Stimulated activated CD8-positive, alpha-beta memory T cell treated with anti-CD3 and anti-CD28 coated beads, Interleukin-12 subunit alpha, Interleukin-12 subunit beta, amount 100 ng/mL, for 4 hours (primary cell): Measurements from ENCODE around the gene ISG15.
"Not testable (repeated sequence)": the region's sequence is repeated elsewhere in the genome, so short reads cannot be mapped to it uniquely, and the experiment has no call there.

Experiments
- DNase-seq: peaks from one replicate; pipeline ENCODE4 v3.0.0-alpha.2; 2020; ENCODE audit warnings: low read depth

ISG15 gene

GRCh38 chr1:975365-975764, 37.9 kb upstream of the ISG15 start:
- no peak for DNase-seq

GRCh38 chr1:975896-976683, 37.2 kb upstream of the ISG15 start:
- peak; percentile 44 for DNase-seq

- not testable (repeated sequence) for DNase-seq
These were observed 36.5 kb upstream of the ISG15 start for GRCh38 chr1:976791-977190.

DNA sequence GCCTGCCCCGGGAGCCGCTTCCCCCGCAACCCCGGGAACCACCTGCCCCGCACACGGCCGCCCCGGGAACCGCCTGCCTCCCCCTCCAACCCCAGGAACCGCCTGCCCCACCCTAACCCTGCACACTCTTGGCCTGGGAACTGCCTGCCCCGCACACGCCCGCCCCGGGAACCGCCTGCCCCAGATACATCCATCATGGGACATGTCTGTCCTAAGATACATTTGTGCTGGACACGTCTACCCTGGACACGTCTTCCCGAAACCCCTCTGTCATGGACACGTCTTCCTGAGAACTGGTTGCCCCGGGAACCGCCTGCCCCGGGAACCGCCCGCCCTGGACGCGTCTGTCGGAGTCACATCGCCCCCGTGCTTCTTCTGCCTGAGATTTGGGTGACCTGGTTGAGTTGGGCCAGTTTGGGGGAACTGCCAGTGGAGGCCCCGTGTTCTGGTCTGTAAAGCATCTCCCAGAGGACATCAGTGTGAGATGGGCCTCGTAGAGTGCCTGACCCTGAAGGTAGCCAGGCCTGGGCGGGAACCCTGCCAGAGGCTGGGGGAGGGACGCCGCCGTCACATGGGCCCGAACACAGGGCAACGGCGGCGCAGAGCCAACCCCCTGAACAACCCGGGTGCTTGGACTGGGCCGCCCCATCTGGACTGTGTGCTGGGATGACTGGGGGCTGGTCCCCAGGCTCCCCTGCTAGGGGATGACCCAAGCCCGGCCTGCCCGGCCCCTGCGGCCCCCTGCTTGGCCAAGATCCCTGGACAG, 35.0 kb upstream of the ISG15 start:
- DNase-seq = no peak

DNA sequence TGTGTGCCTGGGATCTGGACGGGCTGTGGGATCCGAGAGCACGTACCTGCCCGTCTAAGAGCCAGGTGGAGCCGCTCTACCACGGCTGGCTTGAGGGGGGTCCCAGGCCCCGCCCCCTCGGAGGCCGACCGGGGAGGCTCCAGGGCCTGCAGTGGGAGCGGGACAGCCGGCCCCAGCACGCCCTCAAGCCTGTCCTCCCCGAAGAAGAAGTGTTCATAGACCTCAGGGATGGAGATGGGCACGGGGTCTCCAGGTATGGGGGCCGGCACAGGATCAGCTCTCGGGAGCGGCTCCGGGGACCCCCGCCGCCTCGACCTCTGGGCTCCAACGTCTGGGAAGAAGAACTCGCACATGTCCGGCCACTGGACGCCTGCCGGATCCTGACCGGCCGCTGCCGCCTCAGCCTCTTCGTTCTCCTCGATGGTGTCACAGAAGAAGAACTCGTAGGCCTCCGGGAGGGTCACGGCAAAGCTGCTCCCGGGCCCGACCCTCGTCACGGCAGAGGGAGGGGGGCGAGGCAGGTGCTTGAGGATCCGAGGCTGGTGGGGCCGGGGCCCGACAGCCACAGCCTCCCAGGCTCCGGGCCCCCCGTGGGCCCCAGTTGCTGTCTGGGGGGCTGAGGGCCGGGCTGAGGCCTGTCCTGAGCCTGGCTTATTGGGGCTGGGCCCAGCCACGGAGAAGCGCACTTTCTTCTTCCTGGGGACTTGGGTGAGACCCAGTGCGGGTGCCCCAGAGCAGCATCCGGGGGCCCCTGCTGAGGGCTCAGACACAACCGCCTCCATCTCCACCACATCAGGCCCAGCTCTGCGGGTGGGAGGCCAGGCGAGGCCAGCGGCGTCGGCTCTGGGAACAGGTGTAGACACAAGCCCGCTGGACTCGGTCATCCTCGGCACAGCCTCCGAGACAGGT, 34.2 kb upstream of the ISG15 start:
- DNase-seq = no peak

DNA sequence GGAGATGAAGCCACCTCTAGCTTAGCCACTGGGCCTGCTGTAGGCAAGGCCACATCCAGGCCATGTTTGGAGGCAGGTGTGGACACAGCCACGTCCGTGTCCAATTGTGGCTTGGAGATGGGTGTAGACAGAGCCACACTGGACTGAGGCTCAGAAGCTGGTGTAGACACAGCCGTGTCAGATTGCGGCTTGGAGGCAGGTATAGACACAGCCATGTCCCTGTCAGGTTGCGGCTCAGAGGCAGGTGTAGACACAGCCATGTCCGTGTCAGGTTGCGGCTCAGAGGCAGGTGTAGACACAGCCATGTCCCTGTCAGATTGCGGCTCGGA, 33.6 kb upstream of the ISG15 start:
- no peak for DNase-seq

- DNase-seq = no peak
These were observed 33.1 kb upstream of the ISG15 start for GRCh38 chr1:980137-980571.

- DNase-seq = no peak
These were observed 32.5 kb upstream of the ISG15 start for GRCh38 chr1:980602-981395.

GRCh38 chr1:981491-981954, 31.8 kb upstream of the ISG15 start:
- no peak for DNase-seq

DNA sequence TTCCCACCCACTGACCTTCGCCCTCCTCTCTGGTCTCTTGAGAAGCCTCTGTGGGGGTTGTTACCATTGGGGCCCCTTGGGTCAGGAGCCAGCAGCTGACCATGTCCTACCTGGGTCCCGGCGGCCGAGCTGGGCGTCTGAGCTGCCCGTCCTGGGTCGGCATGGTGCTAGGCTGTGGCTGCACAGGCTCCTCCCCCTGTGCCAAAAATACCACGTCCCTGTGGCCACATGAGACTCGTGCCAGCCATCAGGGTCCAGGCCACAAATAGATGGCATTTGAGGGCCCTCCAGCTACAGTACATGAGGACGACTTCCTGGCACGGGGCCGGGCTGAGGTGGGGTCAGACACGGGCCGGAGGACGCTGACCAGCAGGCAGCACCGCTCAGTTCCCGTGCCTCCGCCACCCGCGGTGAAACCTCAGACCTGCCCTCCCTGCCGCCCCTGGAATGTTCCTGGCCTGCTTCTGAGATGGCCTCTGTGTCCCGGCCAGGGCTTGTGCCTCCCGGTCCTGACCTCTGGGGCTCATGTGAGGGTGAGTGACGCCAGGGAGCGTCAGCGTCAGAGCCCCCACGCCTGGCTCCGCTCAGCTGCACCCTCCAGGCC, 31.2 kb upstream of the ISG15 start, which contains the start of gene PERM1:
TSS of gene PERM1 (minus strand) at position 139 of the 604 bp plus-strand sequence. CDS start 1,064 bp downstream, outside the sequence.
- DNase-seq = no peak

DNA sequence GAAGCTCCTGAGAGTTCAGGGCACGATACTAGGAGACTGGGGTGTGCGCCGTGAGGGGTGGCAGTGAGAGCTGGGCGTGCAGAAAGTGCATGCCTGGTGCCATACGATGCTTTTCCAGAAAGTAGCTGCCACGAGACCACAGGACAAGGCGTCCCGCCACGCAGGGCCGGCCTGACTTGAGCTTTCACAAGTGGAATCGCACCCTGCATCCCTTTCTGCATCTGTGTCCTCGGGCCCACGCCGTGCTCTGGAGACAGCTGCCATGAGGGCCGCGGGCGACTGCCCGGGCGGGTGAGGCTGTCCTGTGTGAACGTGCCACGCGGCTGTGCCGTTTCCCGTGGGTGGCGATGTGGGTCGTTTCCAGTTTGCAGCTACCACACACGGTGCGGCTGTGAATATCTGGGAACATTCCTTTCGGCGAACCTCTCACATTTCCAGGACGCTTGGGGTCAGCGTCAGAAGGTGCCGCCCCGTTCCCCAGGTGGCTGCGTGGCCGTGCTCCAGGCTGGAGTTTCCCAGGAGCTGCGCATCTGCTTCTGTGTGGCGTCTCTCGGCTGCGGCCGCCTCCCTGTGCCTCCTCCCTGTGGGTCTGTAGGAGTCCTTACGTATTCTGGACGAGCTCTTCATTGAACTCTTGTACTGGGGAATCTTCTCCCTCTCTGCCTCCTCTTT, 30.4 kb upstream of the ISG15 start:
- DNase-seq = no peak

DNA sequence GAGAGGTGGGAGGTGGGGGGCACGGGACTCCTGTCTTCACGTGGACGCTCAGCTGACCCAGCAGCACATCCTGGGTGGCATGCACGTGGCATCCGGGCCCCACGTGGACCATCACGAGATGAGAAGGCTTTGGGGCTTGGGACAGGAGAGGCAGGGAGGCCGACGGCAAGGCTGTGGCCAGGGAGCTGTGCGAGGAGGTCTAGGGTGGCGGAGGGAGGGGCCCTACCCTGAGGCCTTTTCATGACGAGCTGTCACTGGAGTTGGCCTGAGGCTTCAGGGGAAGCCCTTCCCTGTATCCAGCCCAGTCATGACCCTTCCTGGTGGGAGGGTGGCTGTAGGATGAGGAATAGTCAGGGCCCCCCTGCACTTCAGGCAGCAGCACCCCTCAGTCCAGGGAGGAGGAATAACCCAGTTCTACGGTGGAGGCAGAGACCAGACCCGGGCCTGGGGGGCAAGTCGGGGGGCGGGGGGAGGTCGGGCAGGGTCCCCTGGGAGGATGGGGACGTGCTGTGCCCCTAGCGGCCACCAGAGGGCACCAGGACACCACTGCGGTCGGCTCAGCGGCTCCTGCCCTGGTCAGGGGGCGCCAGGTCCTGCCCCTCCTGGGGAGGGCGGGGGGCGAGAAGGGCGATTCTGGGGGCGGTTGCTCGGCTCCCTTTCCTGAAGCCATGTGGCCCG, 29.4 kb upstream of the ISG15 start:
- peak; percentile 39 for DNase-seq

DNA sequence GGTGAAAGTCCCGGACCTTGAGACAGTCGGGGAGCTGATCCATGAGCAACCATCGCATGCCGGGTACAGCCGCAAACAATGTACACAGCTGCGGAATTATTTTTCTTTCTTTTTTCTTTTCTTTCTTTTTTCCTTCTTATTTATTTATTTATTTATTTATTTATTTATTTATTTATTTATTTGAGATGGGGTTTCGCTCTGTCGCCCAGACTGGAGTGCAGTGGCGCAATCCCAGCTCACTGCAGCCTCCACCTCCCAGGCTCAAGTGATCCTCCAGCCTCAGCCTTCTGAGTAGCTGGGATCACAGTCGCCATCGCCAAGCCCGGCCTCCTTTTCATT, 28.9 kb upstream of the ISG15 start:
- no peak for DNase-seq

DNA sequence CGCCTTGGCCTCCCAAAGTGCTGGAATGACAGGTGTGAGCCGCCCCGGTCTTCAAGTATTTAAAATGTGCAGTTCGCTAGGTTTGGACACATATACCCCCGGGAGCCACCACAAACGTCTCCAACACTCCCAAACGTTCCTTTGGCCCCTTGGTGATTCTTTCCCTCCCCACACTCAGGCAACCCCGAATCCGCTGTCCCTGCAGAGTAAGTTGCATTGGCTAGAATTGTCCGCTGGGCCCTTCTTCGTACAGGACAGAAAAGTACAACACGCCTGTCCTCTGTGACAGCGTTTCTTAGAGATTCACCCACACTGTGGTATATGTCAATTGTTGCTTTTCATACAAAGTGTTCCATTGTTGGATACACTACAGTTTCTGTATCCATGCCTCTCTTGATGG, 28.2 kb upstream of the ISG15 start:
- no peak for DNase-seq

DNA sequence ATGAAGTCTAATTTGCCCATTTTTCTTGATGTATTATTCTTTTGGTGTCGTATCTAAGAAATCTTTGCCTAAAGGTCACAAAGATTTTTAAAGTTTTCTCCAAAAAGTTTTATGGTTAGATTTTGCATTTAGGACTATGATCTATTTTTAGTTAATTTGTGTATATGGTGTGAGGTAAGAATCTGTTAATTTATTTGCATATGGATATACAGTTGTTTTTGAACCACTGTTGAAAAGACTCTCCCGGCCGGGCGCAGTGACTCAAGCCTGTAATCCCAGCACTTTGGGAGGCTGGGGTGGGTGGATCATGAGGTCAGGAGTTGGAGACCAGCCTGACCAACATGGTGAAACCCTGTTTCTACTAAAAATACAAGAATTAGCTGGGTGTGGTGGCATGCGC, 25.2 kb upstream of the ISG15 start:
- DNase-seq = not testable (repeated sequence)

DNA sequence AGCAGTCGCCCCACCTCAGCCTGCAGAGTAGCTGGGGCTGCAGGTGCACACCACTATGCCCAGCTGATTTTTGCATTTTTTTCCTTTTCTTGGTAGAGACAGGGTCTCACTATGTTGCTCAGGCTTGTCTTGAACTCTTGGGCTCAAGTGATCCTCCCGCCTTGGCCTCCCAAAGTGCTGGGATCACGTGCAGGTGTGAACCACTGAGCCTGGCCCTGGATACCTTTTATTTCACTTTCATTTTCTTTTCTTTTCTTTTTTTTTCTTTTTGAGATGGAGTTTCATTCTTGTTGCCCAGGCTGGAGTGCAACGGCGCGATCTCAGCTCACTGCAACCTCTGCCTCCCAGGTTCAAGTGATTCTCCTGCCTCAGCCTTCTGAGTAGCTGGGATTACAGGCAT, 22.0 kb upstream of the ISG15 start:
- DNase-seq = not testable (repeated sequence)

GRCh38 chr1:991895-992294, 21.4 kb upstream of the ISG15 start:
- DNase-seq = no peak

DNA sequence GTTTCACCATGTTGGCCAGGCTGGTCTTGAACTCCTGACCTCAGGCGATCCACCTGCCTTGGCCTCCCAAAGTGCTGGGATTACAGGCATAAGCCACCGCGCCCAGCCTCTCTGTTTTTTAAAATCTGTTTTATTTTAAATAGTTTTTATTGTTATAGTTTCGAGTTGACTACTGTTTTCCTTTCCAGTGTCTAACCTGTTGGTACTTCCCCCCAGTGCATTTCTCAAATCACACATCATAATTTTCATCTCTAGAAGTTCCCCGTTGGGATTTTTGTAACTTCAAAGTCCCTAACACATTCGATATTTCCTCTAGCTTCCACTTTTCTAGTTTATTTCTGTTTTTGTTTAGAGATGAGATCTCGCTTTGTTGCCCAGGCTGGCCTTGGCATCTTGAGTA, 20.9 kb upstream of the ISG15 start:
- no peak for DNase-seq

DNA sequence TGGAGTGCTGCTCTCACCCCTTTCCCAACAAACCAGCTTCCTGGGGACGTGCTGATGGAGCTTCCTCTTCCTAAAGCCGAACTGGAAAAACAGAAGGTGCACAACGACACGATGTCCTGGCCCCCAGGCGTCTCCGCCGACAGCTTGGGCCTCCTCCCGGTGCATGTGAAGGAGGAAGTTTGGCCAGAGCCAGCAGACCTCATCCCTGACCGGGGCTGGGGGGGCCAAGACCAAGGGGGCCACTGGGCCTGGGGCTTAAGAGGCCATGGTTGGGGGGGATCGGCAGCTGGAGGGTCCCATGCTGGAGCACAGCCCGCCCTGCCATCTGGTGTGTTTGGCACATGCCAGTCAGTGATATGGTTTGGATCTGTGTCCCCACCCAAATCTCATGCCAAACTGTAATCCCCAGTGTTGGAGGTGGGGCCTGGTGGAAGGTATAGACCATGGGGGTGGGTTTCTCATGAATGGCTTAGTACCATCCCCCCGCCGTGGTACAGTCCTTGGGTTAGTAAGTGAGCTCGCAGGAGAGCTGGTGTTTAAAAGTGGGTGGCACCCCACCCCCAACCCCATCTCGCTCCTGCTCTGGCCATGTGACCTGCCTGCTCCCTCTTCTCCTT, 19.8 kb upstream of the ISG15 start:
- DNase-seq = no peak

DNA sequence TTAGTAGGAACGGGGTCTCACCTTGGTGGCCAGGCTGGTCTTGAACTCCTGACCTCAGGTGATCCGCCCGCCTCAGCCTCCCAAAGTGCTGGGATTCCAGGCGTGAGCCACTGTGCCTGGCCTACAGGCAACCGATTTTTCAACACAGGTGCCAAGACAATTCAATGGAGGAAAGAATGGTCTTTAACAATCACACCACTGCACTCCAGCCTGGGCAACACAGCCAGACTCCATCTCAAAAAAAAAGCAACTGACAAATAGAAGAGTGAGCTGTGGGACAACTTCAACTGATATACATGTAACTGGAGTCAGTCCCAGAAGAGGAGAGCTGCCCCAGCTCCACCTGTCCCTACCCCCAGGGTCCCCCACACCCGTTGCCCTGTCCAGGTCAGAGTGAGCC, 18.8 kb upstream of the ISG15 start:
- not testable (repeated sequence) for DNase-seq
